ENCODE data around the gene ITGA8. TPM values are rescaled to one million over a fixed set of nuclear protein-coding genes. Genes with fewer than 3 reads are reported as not detected.

Gene ITGA8
- total and polyA plus RNA-seq, 9 of the 15 experiments (the other 6 are each of a cell fraction or from before 2014, with no cell fraction given), result 0.01 to 0.07 (median 0.04) TPM; not detected in 5

DNA sequence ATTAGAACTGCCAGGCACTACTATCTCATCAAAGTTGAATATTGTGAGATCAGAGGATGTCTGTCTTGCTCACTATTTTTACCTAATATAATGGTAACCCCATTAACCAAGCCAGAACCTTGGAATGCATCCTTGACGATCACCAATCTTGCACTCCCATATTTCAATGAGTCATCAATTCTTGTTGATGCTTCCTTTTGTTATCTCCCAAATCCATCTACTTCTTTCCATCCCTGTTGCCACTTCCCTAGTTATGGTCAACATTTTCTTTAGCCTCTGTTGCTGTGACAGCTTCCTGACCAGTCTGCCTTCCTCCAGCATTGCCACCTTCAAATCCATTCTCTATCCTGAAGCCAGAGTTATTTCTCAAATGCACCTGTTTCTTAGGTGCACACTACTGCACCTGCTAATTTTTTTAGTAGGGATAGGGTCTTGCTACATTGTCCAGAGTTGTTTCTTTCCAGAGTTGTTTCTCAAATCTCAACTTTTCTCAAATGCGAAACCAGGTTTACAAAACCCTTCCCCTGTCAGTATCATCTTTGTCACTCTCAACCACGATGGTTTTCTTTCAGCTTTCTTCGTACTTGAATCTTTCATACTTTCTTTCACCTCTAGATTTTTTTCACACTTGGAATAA, 15.7 kb downstream of the ITGA8 start (continued):
- TF ChIP-seq, protein P1, sequence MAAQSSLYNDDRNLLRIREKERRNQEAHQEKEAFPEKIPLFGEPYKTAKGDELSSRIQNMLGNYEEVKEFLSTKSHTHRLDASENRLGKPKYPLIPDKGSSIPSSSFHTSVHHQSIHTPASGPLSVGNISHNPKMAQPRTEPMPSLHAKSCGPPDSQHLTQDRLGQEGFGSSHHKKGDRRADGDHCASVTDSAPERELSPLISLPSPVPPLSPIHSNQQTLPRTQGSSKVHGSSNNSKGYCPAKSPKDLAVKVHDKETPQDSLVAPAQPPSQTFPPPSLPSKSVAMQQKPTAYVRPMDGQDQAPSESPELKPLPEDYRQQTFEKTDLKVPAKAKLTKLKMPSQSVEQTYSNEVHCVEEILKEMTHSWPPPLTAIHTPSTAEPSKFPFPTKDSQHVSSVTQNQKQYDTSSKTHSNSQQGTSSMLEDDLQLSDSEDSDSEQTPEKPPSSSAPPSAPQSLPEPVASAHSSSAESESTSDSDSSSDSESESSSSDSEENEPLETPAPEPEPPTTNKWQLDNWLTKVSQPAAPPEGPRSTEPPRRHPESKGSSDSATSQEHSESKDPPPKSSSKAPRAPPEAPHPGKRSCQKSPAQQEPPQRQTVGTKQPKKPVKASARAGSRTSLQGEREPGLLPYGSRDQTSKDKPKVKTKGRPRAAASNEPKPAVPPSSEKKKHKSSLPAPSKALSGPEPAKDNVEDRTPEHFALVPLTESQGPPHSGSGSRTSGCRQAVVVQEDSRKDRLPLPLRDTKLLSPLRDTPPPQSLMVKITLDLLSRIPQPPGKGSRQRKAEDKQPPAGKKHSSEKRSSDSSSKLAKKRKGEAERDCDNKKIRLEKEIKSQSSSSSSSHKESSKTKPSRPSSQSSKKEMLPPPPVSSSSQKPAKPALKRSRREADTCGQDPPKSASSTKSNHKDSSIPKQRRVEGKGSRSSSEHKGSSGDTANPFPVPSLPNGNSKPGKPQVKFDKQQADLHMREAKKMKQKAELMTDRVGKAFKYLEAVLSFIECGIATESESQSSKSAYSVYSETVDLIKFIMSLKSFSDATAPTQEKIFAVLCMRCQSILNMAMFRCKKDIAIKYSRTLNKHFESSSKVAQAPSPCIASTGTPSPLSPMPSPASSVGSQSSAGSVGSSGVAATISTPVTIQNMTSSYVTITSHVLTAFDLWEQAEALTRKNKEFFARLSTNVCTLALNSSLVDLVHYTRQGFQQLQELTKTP (IDR thresholded peaks at IDR 0.05; ENCODE audit: low read depth in 1 of 2, partially characterized antibody in 2 of 2), result no peak
- TF ChIP-seq MEF2A (IDR thresholded peaks at IDR 0.05; ENCODE audit: control insufficient read depth, low read depth, low read length), result no peak
- no peak for TF ChIP-seq NFATC3 (IDR thresholded peaks at IDR 0.05)
- no peak for TF ChIP-seq ZNF143 (CRISPR knock-in tag; IDR thresholded peaks at IDR 0.05)
- TF ChIP-seq TFAP4 (CRISPR knock-in tag; IDR thresholded peaks at IDR 0.05; ENCODE audit: borderline replicate concordance), result no peak
- TF ChIP-seq POLR2B (IDR thresholded peaks at IDR 0.05; ENCODE audit: low read depth, partially characterized antibody), result no peak
- peak; percentile 97 for TF ChIP-seq C11orf30 (IDR thresholded peaks at IDR 0.05; ENCODE audit: low read depth)
- no peak for TF ChIP-seq KLF10 (CRISPR knock-in tag; IDR thresholded peaks at IDR 0.05)
- TF ChIP-seq ZNF785 (CRISPR knock-in tag; IDR thresholded peaks at IDR 0.05), result no peak
- TF ChIP-seq, protein P2, sequence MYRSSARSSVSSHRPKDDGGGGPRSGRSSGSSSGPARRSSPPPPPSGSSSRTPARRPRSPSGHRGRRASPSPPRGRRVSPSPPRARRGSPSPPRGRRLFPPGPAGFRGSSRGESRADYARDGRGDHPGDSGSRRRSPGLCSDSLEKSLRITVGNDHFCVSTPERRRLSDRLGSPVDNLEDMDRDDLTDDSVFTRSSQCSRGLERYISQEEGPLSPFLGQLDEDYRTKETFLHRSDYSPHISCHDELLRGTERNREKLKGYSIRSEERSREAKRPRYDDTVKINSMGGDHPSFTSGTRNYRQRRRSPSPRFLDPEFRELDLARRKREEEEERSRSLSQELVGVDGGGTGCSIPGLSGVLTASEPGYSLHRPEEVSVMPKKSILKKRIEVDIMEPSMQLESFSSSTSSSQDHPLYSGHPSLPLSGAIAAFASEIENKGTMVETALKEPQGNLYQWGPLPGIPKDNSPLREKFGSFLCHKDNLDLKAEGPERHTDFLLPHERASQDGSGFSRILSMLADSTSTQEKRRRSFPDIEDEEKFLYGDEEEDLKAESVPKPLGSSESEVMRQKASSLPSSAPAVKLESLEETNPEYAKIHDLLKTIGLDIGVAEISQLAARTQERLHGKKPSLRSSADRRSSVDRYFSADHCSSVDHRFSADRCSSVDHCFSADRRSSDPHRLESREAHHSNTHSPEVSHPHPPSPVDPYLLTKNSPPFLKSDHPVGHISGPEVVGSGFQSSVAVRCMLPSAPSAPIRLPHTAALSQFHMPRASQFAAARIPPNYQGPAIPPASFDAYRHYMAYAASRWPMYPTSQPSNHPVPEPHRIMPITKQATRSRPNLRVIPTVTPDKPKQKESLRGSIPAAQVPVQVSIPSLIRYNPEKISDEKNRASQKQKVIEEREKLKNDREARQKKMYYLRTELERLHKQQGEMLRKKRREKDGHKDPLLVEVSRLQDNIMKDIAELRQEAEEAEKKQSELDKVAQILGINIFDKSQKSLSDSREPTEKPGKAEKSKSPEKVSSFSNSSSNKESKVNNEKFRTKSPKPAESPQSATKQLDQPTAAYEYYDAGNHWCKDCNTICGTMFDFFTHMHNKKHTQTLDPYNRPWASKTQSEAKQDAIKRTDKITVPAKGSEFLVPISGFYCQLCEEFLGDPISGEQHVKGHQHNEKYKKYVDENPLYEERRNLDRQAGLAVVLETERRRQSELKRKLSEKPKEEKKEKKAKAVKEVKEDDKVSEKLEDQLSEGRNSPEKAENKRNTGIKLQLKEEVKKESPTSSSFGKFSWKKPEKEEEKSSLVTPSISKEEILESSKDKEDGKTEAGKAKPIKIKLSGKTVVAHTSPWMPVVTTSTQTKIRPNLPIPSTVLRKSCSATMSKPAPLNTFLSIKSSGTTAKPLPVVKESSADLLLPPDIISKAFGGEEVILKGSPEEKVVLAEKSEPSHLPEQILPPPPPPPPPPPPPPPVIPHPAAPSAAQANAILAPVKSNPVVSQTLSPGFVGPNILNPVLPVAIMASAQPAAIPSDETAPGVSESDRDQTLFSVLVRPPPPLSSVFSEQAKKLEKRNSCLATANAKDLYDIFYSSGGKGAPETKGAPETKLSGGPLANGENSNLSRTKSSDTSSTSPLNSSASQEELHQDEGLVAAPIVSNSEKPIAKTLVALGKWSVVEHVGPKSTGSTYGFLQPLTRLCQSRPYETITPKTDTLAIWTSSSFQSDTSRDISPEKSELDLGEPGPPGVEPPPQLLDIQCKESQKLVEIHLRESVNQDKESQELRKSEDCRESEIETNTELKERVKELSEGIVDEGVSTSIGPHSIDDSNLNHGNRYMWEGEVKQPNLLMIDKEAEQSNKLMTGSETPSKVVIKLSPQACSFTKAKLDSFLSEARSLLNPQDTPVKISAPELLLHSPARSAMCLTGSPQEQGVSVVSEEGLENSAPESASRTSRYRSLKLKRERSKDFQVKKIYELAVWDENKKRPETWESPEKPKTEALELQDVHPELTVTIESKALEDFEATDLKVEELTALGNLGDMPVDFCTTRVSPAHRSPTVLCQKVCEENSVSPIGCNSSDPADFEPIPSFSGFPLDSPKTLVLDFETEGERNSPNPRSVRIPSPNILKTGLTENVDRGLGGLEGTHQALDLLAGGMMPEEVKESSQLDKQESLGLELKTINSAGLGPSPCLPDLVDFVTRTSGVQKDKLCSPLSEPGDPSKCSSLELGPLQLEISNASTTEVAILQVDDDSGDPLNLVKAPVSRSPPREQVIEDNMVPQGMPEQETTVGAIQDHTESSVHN (IDR thresholded peaks at IDR 0.05; ENCODE audit: borderline replicate concordance in 1 of 2, low read depth in 1 of 2), result no peak
- TF ChIP-seq ZNF766 (CRISPR knock-in tag; conservative IDR thresholded peaks at IDR 0.05), result no peak
- TF ChIP-seq BRD9 (IDR thresholded peaks at IDR 0.05; ENCODE audit: low read depth, partially characterized antibody), result no peak
- no peak for TF ChIP-seq ARHGAP35 (IDR thresholded peaks at IDR 0.05; ENCODE audit: partially characterized antibody)
